Measurements from ENCODE around the gene FIGNL1. TPM values are rescaled to one million over a fixed set of nuclear protein-coding genes. Genes with fewer than 3 reads are reported as not detected.

Gene FIGNL1
- total and polyA plus RNA-seq, 12 donors, result 4.0 to 14.7 (median 7.8) TPM

DNA sequence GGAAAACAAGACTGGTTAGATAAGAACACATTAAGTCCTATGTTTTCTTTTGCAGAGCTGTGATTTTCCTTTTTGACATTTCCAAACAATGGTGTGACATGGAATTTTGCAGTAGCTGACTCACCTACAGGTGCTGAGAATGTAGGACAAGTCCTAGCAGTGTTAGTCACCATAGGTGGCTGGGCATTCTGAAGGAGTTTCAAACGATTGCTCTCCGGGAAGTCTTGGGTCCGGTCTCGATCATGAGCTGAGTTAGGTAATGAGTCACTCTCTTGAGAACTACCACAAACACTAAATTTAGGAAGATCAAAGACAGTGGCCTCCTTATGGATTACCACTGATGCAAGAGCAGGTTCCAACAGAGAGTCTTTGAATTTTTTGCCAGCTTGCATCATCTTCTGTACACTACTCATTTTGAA, 3.6 kb downstream of the FIGNL1 start:
- H3K27ac ChIP-seq, result no peak overlapping the region
- intact Hi-C loops (cut with DNase I), result no loop called here
- peaks cover 0 to 14% of the 10 kb centered on the region in 2 donors for H3K36me3 ChIP-seq (replicated peaks in 1 of 2)
- H3K9me3 ChIP-seq (replicated peaks in 1 of 3), result no peaks in the 10 kb centered on the region
- H3K4me3 ChIP-seq, result no peak overlapping the region
- TF ChIP-seq POLR2A (IDR thresholded peaks at IDR 0.05), result no peak
- TF ChIP-seq, protein P1, sequence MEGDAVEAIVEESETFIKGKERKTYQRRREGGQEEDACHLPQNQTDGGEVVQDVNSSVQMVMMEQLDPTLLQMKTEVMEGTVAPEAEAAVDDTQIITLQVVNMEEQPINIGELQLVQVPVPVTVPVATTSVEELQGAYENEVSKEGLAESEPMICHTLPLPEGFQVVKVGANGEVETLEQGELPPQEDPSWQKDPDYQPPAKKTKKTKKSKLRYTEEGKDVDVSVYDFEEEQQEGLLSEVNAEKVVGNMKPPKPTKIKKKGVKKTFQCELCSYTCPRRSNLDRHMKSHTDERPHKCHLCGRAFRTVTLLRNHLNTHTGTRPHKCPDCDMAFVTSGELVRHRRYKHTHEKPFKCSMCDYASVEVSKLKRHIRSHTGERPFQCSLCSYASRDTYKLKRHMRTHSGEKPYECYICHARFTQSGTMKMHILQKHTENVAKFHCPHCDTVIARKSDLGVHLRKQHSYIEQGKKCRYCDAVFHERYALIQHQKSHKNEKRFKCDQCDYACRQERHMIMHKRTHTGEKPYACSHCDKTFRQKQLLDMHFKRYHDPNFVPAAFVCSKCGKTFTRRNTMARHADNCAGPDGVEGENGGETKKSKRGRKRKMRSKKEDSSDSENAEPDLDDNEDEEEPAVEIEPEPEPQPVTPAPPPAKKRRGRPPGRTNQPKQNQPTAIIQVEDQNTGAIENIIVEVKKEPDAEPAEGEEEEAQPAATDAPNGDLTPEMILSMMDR (IDR thresholded peaks at IDR 0.05), result no peak
- peaks cover 8 to 15% of the 10 kb centered on the region in 2 donors for H3K4me1 ChIP-seq (replicated peaks in 1 of 2)
- DNase-seq, result no peak
- H3K27me3 ChIP-seq, result no peaks in the 10 kb centered on the region
- WGBS, 4 donors, result 79 to 96% (median 88%) methylated on average over 3 to 4 of the region's 4 CpGs

DNA sequence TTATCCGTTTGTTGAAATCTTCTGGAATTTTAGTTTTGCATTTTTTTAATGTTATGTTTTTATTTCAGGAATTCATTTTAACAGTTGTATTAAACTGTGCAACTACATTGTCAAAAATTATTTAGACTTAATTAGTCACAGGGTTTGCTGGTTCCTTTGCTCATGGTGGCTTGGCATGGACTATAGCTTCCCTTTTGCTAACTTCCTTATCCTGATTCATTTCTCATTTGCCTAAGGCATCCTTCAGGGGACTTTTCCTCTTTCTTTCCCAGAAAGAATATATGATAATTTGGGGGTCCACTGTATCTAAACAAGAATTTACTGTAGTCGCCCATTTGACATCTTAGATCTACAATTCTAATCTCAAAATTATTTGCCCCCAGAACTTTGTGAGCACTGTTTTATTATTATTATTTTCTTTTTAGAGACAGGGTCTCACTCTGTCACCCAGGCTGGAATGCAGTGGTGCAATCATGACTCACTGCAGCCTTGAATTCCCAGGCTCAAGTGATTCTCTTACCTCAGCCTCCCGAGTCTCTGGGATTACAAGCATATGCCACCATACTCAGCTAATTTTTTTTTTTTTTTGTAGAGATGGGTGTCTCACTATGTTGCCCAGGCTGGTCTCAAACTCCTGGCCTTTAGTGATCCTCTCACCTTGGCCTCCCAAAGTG, 13.9 kb downstream of the FIGNL1 start:
- intact Hi-C loops (cut with DNase I), result no loop called here
- no peaks in the 10 kb centered on the region for H3K36me3 ChIP-seq (replicated peaks in 1 of 2)

DNA sequence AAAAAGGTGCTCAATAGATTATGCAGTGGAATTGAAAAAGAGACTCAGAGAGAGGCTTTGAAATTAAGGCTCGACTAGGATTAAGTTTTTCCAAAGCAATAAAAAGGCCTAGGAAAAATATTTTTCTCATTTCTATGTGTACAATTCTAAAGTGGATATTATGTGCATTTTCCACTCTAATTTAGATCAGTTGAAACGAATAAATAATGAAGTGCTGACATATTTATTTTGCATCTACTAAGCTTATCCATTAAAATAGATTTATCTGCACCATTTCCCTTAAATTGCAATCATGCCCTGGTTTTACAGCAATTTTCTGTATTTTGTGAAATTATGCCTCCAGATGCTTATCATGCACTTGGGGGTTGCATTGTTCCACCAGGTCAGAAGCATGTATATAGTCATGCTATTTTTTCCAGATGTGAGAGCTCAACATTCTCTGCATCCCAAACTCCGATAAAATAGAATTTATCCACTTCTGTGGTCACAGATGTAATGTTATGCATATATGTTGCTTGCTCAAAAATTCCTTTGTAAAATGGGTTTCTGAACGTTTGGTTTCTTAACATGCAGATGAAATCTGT, 18.3 kb downstream of the FIGNL1 start:
- intact Hi-C loops (cut with DNase I), result no loop called here
- H3K27ac ChIP-seq, result no peak overlapping the region
- 74 to 85% (median 79%) methylated on average over 4 of the region's 4 CpGs for WGBS, 4 donors
- H3K27me3 ChIP-seq, result no peaks in the 10 kb centered on the region
- no peaks in the 10 kb centered on the region for H3K4me1 ChIP-seq (replicated peaks in 1 of 2)
- H3K9me3 ChIP-seq (replicated peaks in 1 of 3), result no peaks in the 10 kb centered on the region
- H3K36me3 ChIP-seq (replicated peaks in 1 of 2), result no peaks in the 10 kb centered on the region
- TF ChIP-seq POLR2A (IDR thresholded peaks at IDR 0.05), result no peak
- TF ChIP-seq, protein P1 (IDR thresholded peaks at IDR 0.05), result no peak
- DNase-seq, result no peak
- H3K4me3 ChIP-seq, result no peak overlapping the region

More for the DNA sequence above, 13.9 kb downstream of the FIGNL1 start:
- Histone ChIP-seq H3K4me1 (replicated peaks in 1 of 2) (no peaks in the 10 kb centered on the region), H3K4me3 (no peak overlapping the region), H3K27me3 (no peaks in the 10 kb centered on the region), H3K27ac (no peak overlapping the region), H3K9me3 (replicated peaks in 1 of 3) (no peaks in the 10 kb centered on the region)
- peak in 3 of 7 donors; percentile 26 to 42 (median 27) for DNase-seq
- TF ChIP-seq POLR2A (IDR thresholded peaks at IDR 0.05), result no peak
- TF ChIP-seq, protein P1 (IDR thresholded peaks at IDR 0.05), result no peak
- WGBS, 4 donors, result 66 to 74% (median 67%) methylated on average over 3 of the region's 3 CpGs

DNA sequence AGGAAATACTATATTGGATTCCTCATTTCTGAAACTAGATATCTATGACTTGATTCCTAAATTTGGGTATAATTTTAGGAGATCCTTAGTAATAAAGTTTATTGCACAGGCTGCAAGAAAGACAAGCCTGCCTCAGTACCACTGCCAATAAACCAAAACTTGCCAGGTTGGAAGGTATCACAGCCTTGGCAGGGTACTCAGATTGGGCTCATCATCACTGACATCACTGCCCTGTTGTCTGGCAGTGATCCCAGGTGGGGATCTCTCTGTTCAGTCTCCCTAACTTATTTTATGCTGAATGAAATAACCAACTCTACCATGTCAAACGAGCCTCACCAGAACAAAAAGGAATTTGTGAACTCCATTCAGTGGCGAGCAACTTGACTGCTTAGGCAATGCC, 18.8 kb downstream of the FIGNL1 start:
- TF ChIP-seq, protein P1 (IDR thresholded peaks at IDR 0.05), result no peak
- TF ChIP-seq POLR2A (IDR thresholded peaks at IDR 0.05), result no peak
- Histone ChIP-seq H3K27ac (no peak overlapping the region), H3K4me1 (replicated peaks in 1 of 2) (no peaks in the 10 kb centered on the region), H3K4me3 (no peak overlapping the region), H3K27me3 (no peaks in the 10 kb centered on the region), H3K9me3 (replicated peaks in 1 of 3) (no peaks in the 10 kb centered on the region), H3K36me3 (replicated peaks in 1 of 2) (no peaks in the 10 kb centered on the region)
- intact Hi-C loops (cut with DNase I), result no loop called here
- no peak for DNase-seq
- WGBS, 4 donors, result 81 to 86% (median 83%) methylated on average over 2 of the region's 2 CpGs

Data from adrenal gland (tissue), 12 donors.